Measurements from ENCODE around the gene CFDP1.
A peak's percentile ranks its signal among the peaks of the same experiment; 100 is the strongest.

Gene CFDP1

DNA sequence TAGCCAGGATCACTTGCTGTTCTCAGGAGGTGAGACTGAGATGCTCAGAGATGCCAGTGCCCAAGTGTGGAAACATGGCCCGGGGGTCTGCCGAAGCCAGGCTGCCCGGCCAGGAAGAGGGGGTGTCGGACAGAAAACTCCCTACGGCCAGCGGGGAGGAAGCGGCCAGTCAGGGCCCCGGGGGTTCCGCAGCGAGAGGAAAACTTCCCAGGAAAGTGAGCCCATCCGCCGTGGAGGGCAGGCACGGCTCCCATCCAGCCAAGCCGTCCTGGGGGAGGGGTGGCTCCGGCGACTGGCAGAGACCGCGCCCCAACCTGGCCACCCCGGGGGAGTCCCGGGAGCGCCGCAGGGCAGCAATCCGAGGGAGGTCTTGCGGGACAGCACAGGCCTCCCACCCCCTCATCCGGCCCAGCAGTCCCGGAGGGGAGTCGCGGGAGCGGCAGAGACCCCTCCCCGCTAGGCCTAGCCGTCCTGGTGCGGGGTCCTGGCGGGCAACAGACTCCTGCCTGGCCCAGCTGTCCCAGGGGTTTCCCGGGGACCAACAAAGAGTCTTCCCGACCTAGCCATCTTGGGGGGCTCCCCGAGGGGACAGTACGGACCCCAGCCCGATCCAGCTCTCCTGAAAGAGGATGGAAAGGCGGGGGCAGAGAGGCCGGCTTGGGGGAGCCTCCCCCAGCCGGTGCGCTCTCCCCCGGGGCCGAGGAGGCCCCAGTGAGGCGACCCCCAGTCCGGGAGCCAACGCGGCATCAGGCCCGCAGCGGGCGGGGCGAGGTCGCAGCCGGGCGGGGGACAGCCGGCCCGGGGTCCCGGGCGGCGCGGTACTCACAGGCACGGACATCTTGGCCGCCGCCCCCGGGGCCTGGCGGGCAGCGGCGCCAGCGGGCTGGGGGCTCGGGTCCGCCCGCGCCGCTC lies 168.0 kb downstream of the CFDP1 start:
- DNase-seq (ENCODE audit: low read depth in 2 of 2) = no peak

DNA sequence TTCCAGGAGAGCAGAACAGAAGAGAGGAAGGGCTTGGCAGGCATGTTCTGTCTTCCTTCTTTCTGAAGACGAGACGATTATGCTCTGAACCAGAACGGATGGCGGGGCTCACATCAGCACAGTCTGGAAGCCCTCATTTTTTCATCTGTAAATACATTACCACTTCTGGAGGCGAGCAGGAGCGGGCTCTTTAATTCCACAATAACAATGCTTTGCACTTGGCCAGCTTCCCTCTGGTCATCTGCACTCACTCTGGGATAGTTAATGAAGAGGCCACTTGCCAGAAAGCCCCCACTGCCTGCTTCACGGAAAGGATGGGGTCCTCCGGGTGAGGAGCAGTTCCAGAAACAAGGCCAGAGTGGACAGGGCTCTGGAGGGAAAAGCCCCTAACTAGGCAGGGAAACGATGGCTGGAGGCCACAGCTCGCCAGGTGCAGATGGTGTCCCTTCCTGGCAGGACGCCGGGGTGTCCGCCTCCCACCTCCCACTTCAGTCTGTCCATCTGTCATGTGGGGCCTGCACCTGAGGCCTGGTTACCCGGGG lies 168.8 kb downstream of the CFDP1 start:
- no peak for DNase-seq (ENCODE audit: low read depth in 2 of 2)

DNA sequence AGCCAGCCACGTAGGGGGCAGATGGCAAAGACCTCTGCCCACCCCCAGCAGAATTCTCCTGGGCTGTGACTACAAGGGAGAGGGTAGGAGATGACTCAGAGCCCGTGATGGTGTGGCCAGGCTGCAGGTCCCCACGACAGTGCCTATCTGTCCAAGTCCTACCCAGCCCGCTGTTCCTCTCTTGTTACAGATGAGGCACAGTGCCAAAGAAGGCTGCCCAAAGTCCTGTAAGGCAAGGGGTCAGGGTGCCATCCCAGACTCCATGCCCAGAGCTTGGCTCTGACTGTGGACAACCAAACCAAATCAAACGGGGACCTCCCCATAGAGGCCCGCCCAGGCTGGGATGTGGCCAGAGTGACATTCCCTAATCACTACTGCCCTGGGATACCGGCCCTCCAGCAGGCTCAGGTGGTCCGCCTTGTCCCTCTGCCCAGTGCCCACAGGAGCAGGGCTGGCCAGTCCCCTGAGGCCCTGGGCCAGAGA lies 169.3 kb downstream of the CFDP1 start:
- DNase-seq (ENCODE audit: low read depth in 2 of 2) = no peak

DNA sequence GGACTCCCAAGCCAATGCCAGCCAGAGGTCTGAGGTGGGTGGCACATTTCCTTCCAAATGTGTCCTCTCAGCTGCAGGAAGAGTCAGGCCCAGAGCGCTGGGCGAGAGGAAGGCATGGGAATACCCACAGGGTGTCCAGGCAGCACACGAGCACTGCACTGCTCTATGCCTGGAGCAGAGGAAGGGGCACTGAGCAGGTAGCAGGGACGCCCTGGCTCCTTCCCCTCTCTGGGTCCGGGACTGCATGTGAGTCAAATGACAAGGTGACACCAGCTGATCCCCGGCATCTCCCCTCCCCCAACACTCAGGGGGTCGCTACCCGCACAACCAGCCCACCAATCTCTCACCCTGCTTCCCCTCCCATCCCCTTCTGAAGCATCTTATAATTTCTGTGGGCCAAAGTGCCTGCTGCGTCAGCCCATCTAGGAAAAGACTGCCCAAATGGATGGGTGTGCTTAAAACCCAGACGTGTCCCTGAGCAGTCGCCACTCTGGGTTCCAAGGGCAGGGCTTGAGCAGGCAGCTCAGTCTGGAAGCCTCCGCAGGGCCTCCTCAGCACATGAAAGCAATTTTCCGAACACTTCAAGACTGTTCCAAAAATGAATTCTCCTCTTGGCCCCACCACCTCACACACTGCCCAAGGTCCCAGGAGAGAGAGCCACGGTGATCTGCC lies 169.9 kb downstream of the CFDP1 start:
- no peak for DNase-seq (ENCODE audit: low read depth in 2 of 2)

DNA sequence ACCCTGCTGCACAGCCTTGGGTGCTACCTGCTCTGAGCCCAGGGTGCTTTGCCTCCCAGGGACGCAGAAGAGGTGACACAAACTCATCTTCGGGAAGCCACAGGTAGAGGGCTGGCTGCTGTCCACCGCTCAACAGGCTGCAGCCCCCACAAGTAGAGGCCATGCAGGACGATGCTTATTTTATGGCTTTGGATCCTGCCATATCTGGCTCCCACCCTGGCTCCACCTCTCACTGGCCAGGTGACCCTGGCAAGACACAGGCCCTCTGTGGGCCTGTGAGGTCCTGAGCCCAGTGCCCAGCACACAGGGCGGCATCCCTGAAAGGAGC lies 170.5 kb downstream of the CFDP1 start:
- DNase-seq (ENCODE audit: low read depth in 2 of 2) = no peak

DNA sequence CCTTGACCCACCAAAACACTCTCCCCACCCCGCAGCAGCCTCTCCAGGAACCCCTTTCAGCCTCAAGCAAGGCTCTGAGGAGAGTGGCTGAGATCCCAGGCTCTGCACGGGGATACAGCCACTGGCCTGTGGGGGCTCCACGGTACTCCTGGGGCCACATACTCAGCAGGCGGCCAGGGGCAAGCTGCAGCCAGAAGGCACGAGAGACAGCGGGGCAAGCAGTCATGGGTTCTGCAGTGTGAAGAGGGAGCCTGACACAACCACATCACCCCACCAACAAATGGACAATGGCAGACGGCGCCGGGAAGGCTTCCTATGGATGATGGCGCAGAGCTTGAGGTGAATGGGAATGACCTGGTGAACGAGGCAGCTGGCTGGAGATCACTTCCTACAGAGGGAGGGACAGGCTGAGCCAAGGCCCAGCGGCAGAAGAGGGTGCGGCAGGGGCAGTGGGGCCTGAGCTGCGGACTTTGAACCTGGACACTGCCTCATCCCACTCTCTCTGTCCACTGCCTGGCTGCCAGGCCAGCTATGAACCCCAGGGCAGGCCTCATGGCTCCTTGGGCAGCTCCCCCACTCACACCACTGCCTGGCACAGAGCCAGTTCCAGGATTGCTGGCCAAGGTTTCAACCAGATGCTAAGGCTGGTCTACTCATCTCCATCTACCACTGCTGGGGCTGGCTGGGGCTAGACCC lies 171.1 kb downstream of the CFDP1 start:
- no peak for DNase-seq (ENCODE audit: low read depth in 2 of 2)

DNA sequence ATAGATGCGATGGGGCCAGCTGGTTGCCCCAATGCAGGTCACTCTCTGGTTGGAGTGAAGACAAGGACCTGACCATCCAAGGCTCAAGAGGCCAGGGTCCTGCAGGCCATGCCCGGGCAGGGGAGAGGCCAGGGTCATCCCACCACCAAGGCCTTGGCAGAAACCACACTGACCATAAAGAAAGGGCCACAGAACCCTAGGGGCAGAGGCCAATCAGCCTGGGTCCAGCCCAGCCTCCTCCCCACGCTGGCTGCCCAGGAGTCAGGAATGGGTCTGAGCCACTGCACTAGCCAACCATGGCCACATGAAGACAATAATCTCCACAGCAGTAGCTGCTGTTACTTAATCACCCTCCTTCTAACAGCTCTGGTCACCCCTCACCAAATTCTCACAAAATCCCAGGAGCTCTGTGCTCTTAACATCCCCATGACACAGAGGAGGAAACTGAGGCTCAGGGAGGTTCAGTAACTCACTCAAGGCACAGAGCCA lies 171.7 kb downstream of the CFDP1 start:
- no peak for DNase-seq (ENCODE audit: low read depth in 2 of 2)

DNA sequence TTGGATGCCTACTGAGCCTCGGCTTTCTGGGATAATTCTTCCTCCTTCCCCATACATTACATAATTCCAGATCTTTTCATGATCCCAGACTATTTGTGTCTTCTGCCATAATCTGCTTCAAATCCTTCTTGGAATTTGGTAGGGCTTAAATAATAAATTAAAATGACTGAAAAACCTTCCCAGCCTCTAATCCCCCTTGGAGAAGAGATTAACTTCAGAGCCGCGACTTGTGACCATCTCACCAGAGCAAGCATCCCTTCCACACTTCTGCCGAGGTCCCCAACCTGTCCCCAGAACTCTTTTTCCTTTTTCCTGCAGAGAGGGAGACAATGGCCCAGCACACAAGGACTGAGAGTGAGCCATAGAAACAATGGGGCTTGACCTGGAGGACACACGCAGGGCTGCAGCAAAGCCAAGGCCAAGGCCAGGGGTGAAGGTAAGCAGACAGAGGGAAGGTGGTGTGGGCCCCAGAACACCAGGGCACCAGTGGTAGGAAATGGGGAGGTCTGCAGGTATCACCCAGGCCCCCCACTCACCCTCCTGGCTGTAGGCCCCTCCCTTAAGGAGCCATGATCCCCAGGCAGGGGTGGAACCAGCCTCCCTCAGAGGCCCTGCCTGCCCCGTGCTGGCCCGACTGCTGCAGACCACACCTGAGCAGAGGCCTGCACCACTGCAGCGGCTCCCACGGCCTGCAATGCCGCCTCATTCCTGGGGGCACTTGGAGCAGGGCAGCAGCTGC lies 172.3 kb downstream of the CFDP1 start:
- no peak for DNase-seq (ENCODE audit: low read depth in 2 of 2)

DNA sequence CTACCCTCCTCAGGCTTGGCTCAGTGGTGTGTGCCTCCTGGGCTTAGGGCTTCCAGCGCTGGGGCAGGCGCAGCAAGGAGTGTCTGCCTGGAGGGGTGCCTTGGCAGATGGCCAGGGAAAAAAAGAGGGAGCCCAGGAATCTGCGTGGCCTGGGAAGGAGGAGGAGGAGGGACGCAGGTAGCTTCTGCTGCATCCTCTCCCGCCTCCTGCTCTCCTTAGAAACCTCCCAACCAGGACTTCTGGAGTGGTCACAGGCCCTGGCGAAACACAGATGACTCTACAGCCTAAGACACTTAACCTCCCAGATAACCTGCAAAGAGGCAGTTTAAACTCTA lies 174.5 kb downstream of the CFDP1 start:
- no peak for DNase-seq (ENCODE audit: low read depth in 2 of 2)

DNA sequence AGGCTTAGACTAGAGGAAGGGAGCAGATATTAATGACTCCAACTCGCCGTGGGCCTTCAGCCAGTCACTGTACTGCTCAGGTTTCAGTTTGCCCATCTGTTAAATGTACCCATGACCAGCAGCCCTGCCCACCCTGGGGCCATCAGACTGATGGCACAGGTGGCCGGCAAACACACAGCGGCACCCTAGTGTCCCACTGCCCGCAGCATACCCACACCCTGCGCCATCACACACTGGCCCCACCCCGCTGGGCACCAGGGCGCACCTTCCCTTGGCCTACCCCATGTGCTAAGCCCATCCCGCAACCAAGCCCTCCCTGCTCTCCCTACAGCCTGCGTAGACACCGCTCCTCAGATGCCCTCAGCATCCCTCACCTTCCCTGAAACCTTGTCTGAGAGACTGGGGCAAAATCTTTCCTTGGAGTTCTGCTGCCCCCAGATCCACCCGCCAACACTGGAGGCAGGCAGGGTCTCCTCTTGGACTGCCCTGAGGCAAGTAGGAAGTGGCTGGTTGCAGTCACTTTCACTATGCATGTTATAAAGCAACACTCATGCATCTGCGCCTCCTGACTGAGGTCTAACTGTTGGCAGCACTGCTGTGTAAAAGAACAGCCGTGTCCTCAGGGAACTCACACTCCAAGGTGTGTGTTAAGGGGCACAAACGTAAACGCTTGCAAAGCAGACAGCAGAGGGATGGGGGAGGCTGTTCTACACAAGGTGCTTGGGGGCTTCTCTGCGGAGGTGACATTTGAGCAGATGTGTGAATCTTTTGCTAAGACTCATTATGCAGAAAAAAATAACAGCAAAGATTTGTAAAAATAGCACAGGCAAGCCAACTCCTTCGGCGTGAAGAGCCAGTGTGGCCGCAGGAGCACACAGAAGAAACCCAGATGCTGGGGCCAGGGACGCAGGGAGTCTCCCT lies 175.2 kb downstream of the CFDP1 start:
- no peak for DNase-seq (ENCODE audit: low read depth in 2 of 2)

DNA sequence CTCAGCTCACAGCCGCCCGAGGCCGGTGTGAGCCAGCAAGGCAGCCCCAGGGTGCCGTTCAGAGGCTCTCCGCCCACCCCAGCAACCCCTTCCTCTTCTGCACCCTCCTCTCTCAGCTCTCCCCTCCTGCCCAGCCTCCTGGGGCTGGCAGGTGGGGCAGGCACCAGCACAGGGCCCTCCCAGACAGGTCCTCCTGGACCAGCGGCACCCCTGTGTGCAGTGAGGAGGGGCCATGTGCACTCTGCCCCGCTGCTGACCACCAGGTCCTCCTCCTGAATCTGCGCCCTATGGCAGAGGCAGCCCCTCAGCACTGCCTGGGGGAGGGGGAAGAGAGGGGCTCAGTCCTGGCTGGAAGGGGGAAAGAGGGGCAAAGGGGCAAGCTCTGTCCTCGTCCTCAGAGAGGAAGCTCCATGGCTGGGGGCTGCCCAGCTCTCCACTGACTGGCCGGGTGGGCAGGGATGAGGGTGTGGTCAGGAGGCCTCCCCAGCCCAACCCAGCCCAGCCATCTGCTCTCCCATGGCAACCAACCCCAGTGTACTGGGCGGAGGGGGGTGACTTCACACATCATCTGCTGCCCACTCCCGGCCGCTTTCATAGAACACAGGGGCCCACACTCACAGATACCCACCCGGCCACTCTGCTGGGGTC lies 176.5 kb downstream of the CFDP1 start:
- no peak for DNase-seq (ENCODE audit: low read depth in 2 of 2)

DNA sequence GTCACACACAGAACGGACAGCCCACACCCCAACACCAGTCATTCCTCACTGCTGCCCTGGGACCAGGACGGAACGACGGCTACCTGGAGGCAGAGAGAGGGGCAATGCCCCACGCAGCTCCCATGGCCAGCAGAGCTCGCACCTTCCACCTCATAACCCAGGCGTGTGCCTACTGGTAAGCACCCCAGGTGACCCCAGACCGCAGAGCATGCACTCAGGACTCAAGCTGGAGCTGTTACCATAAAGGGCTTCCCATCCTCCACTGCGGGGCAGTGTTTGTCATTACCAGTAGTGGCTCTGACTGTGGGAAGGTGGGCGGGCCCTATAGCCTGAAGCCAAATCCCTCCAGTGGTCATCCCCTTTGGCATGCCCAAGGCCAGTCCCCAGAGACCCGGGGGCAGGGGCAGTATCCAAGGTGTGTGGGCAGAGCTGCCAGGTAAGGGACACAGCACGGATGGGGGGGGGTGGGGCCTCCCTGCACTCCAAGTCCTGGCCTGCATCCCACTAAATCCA lies 177.2 kb downstream of the CFDP1 start:
- no peak for DNase-seq (ENCODE audit: low read depth in 2 of 2)

DNA sequence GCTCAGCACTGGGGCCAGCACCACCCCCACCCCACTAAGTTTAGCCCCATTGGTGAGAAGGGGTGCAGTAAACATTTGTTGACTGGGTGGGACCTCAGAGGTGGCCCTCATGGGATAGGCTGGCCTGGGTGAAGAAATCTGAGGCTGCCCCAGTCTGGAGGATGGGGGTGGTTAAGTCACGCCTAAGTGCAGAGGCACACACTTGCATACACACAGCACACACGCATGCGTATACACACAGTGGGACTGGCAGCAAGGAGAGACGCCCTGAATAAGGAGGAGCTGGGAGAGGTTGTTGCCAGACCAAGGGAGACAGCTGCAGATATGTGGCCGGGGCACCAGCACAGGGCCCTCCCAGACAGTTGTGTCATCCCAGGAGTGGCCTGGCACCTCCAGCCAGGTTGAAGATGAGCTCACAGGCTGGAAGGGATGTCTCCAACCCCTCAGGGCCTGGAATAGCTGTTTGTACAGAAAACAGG lies 178.9 kb downstream of the CFDP1 start:
- no peak for DNase-seq (ENCODE audit: low read depth in 2 of 2)

DNA sequence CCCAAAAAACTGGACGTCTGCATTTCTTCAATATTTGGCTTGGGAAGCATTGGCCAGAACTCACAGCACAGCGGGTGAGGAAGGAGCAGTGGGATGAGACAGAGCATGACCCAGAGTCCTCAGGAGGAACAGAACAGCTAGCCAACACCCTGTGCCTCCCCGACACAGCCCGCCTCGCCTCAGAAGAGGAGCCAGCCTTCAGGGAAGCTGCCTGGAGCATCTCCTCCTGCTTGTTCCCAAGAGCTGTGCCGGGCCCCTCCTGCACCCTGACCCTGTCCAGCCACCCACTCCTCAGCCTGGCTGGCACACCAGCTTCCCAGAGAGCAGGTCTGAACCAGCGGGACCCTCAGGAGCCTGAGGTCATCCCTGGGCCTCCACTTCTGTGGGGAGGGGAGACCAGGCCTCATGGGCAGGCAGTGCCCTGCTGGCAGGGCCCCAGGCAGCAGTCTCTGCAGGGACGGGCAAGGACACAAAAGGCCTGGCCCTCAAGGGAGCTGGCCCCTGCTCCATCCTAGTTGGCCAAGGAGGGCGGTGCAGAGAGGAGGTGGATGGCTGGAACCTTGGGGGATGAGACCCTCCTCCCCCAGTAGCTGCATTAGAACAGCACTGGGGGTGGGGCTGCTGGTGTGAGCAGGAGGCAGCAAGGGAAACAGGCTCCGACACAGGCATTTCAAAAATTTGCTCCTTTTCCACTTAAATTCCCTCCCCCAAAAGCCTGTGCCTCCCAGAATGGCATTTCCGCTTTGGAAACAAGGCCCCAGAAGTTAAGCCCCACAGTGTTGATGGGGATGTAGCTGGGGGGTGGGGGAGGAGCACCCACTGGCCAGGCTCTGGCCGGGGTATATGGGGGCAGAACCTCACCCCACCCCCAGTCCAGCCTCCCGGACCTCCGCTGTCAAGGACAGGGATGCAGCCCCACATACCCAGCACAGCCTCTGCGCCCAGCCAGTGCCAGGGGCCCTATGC lies 180.1 kb downstream of the CFDP1 start:
- no peak for DNase-seq (ENCODE audit: low read depth in 2 of 2)

DNA sequence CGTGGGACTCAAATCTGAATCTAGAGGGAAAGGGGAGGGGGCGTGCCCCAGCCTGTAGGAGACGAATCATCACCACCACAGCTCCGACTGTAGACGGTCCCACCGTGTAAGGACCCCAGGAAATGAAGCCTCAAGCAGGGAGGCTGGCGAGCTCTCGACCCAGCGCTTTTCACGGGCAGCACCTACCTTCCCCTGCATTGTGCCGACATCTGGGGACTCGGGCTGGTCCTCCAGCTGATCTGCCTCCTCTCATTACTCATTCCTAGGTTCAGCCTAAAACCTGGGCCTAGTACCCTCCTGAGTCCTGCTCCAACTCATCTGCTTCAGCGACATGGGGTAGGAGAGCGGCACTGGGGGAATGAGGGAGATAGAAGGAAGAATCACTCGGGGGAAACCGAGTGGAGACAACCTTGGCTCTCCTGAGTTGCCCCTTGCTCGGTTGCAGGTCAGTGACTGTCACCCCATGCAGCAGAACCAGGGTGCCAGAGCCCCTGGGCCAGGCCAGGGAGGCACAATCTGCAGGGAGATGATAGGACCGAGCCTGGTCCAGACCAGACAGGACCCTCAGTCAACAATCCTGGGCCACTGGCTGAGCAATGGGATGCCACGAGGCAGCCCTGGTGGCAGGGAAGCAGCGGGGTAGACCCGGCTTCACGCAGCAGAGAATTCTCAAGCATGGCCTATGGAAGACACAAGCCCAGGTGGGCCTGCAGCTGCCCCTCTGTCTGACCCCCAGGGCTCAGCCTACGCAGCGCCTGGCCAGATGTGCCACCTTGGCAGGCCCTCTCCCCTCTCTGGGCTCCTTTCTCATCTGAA lies 181.0 kb downstream of the CFDP1 start:
- DNase-seq (ENCODE audit: low read depth in 2 of 2) = no peak

DNA sequence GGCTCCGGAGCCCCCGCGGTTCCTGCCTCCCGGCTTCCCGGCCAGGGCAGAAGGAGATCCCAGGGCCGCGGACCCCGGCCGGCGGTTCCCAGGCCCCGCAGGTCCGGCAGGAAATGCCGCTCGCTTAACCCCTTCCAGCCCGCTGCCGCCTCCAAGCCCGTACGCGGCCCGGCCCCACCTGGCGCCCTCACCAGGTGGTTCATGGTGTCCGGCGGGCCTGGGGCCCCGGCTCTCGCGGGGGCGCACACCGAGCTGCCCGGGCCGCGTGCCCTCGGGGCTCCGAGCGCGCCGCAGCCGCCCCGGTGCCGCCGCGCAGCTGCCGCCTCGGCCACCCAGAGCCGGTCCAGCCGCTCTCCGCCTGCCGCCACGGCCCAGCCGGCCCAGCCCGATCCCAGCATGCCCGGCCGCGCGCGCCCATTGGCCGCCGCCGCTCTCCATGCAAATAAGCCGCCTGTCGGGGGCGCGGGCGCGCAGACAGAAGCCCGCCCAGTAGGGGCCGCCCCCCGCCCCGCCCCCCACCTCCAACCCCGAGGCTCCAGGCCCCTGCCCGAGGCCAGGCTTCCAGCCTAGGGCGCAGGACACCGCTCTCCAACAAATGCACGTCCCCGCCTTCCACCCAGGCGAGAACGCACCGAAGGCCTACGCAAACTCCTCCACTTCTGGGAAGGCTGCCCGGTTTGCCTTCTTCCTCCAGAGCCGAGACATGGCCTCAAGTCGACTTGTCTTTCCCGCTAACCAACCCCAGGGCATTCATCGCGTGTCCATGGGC lies 181.8 kb downstream of the CFDP1 start, which contains the start of gene BCAR1:
Gene BCAR1, minus strand, starts transcription at position 345 of the 769 bp plus-strand sequence. Its CDS starts 142 bp downstream, at position 203.
- peak in 1 of 2 donors; percentile 28 for DNase-seq (ENCODE audit: low read depth in 2 of 2)

All from stimulated activated CD4-positive, alpha-beta T cell treated with anti-CD3 and anti-CD28 coated beads, Interleukin-1b, Interleukin-23, amount 100 ng/mL, for 4 hours (primary cell).